Measurements from ENCODE around the gene FUT3.
"Not testable (repeated sequence)": the region's sequence is repeated elsewhere in the genome, so short reads cannot be mapped to it uniquely, and the experiment has no call there.

The FUT3 gene

DNA sequence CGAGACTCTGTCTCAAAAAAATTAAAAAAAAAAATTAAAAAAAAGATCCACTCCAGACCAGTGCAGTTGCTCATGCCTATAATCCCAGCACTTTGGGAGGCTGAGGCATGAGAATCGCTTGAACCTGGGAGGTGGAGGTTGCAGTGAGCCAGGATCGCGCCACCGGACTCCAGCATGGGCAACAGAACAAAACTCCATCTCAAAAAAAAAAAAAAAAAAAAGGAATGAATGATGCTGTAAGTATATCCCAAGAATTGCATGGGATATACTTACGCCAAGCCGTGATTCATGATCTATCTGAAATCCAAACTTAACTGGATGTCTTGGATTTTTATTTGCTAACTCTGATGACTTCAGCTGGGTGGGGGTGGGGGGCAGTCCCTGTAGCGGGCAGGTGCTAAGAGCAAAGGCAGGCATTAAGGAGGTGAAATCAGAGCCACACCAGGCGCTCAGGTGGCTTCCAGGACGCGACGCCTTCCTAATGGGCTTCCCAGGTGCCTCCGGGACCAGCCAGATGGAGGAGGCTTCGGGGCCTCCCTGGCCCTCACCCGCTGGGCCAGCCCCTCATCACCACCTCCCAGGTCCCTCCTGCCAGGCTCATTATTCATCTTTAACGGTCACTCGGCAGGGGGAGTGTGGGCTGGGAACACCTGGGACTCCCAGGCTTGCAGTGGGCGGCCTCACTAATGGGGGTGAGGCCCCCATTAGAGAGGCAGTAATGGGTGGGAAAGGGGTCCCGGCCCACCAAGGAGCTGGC is 30.5 kb upstream of the FUT3 start:
- DNase-seq, result no peak

- no peak for DNase-seq
Measured at GRCh38 chr19:5880604-5881078, 29.4 kb upstream of the FUT3 start.

DNA sequence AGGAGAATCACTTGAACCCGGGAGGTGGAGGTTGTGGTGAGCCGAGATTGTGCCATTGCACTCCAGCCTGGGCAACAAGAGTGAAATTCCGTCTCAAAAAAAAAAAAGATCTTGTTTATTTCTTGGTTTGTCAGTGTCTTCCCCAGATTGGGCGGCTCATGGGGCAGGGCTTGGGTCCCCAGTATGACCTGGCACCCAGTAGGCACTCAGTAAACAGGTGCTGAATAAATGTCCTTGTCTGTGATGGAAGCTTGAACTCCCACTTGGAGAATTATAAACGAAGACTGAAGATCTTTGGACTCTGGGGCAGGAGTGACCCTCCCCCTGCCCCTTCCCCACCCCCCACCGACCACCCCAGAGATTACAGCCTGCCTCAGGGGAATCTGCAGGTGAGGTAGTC is 28.9 kb upstream of the FUT3 start:
- no peak for DNase-seq

DNA sequence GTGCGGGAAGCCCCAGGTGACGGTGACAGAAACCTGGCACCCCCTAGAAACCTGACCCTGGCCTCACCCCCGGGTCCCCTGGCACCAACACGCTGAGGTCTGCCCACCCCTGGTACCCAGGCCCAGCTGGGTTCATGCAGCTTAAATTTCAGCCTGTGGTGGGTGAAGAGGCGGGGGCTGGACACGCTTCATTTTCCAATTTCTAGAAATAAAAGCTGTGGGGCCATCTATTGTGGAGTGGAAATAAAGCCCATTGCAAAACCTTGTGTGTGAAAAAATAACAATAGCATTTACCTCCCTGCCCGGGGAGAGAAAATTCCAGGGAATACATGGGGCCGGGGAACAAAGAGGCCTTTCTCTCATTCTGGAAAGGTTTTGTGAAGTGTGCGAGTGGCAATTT is 26.6 kb upstream of the FUT3 start:
- no peak for DNase-seq

- no peak for DNase-seq
Measured at GRCh38 chr19:5877427-5877826, 26.2 kb upstream of the FUT3 start.

- DNase-seq, result not testable (repeated sequence)
Measured at GRCh38 chr19:5874496-5874895, 23.2 kb upstream of the FUT3 start.

- no peak for DNase-seq
Measured at GRCh38 chr19:5873617-5874199, 22.5 kb upstream of the FUT3 start.

DNA sequence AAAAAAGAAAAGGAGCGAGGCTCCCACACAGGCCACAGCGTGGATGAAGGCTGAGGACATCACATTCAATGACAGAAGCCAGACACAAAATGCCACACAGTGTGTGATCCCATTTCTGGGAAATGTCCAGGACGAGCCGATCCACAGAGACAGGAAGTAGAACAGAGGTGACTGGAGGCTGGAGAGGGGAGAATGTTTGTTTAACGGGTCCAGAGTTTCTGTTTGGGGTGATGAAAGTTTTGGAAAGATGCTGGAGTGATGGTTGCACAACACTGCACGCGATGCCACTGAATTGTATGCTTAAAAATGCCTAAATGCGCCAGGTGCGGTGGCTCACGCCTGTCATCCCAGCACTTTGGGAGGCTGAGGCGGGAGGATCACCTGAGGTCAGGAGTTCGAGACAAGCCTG is 19.7 kb upstream of the FUT3 start:
- DNase-seq, result no peak

DNA sequence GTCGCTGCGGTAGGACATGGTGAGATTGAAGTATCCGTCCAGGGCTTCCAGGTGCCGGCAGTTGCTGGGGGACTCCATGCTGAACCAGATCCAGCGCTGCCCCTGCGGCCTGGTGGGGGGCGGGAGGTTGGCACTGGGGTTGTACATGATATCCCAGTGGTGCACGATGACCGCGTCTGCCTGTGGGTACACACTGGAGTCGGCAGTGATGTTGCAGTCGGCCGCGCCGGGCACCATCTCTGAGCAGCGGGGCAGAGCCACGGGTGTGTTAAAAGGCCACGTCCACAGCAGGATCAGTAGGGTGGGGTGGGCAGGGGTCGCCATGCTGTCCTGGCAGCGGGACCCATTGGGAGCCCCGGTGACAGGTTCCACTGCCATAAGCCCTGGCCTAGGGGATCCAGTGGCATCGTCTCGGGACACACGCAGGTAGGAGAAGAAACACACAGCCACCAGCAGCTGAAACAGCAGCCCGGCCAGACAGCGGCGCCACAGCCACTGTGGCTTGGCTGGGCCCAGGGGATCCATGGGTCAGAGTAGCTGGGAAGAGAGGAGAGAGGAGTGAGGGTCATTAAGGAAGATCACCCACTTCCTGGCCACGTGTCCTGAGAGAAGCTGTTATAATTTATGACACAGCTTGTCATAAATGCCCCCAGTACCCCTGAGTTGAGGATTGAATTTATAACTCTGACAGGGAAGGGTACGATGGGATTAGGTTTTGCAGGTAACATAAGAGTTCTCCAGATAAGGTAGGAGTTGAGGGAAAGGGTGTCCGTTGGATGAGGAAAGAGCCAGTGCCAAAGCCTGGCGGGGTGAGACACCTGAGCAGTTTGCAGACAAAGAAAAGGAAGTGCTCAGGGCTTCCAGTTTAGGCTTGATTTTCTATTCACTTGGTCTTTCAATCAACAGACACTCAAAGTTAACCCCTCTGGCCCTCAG is 16.2 kb upstream of the FUT3 start:
- DNase-seq, result no peak

- DNase-seq, result no peak
Measured at GRCh38 chr19:5865772-5866171, 14.5 kb upstream of the FUT3 start.

- no peak for DNase-seq
Measured at GRCh38 chr19:5864725-5865486, 13.7 kb upstream of the FUT3 start.

DNA sequence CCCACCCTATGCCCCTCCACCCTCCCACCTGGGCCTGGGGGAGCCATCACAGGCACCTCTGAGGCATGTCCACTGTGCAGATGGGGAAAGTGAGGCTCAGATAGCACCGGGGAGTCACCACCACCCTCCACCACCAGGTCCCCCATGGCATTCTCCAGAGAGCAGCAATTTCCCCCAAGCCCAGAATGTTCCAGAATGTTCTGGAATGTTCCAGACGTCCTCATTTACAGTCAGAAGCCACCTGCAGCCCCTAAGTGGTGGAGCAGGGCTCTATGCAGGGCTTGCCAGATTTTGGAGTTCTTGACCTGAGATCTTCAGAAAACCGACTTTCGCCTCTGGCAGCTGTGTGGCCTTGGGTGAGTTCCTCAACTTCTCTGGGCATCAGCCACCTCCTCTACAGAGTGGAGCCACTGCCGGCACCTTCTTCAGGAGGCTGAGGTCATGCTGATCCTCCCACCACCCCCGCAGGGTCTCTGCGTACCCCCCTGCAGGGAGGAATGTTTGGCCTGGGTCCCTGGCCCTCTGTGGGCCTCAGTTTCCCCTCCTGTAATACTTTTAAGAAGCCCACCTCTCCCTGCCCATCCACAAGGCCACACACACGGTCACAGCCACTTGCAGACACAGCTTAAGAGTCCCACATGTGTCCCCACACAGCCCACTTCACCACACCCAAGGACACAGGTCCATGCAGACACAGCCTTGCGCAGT is 12.9 kb upstream of the FUT3 start:
- DNase-seq, result no peak

GRCh38 chr19:5863030-5863665 is 11.9 kb upstream of the FUT3 start:
- no peak for DNase-seq

DNA sequence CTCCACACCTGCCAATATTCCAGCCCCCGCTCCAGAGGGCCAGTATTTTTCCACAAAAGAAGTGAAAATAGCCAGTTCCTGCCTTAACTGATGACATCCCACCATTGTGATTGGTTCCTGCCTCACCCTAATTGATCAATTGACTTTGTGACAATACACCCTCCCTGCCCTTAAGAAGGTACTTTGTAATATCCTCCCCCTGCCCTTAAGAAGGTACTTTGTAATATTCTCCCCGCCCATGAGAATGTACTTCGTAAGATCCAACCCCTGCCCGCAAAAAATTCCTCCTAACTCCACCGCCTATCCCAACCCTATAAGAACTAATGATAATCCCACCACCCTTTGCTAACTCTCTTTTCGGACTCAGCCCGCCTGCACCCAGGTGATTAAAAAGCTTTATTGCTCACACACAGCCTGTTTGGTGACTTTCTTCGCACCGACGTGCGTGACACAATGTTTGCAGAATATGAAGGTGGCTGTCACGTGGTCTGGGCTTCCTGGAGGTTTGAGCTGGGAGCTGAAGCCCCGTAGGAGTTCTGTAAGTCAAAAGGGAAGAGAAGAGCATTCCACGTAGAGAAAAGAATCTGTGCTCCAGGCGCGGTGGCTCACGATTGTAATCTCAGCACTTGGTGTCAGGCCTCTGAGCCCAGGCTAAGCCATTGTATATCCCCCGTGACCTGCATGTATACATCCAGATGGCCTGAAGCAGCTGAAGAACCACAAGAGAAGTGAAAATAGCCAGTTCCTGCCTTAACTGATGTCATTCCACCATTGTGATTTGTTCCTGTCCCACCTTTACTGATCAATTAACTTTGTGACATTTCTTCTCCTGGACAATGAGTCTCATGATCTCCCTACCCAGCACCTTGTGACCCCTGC is 6.2 kb upstream of the FUT3 start:
- no peak for DNase-seq

- not testable (repeated sequence) for DNase-seq
Measured at GRCh38 chr19:5855151-5855550, 3.9 kb upstream of the FUT3 start.

DNA sequence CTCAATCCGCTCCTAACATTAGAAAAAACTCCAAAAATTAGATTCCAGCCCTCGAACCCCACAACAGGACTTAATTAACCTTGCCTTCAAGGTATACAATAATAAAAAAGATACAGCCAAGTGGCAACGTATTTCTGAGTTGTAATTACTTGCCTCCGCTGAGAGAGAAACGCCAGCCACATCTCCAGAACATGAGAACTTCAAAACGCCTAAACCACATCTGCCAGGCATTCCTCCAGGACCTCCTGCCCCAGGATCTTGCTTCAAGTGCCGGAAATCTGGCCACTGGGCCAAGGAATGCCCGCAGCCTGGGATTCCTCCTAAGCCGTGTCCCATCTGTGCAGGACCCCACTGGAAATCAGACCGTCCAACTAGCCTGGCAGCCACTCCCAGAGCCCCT is 2.9 kb upstream of the FUT3 start:
- not testable (repeated sequence) for DNase-seq

GRCh38 chr19:5850743-5851293 is 431 bp downstream of the FUT3 start:
- DNase-seq, result no peak

- no peak for DNase-seq
Measured at GRCh38 chr19:5850189-5850588, 1.1 kb downstream of the FUT3 start.

GRCh38 chr19:5848621-5849020 is 2.6 kb downstream of the FUT3 start:
- not testable (repeated sequence) for DNase-seq

DNA sequence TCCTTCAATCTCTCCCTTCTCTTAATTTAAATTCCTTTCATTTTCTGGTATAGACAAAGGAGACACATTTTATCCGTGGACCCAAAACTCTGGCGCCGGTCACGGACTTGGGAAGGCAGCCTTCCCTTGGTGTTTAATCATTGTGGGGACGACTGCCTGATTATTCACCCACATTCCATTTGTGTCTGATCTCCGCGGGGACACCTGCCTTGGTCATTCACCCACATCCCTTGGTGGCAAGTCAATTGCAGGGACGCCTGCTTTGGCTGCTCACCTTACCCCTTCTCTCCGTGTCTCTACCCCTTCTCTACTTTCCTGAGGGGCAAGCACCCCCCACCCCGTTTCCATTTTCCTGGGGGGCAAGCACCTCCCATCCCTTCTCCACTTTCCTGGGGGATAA is 3.4 kb downstream of the FUT3 start:
- not testable (repeated sequence) for DNase-seq

Measured in stimulated activated CD4-positive, alpha-beta T cell treated with anti-CD3 and anti-CD28 coated beads, Interleukin-1b, Interleukin-23, amount 100 ng/mL, for 48 hours (primary cell).